ENCODE results near the gene BAAT.
"Not testable (repeated sequence)": the region's sequence is repeated elsewhere in the genome, so short reads cannot be mapped to it uniquely, and the experiment has no call there.

Gene BAAT

DNA sequence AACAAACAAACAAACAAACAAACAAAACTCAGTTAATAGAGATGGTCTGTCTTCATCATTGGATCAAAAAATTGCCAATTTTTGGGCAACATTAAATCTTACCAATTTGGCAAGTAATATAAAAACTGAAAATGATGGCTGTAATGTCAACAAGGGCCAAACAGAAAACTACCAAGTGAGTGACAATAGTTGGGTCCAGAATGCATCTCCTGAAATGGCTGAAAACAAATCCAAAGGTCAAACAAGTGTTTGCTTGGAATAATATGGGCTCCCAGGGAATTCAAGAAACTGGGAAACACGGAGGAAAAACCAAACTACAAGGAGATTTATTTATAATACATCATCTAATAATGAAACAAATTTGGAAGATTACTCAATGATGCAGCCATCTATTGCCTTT is 25.1 kb downstream of the BAAT start:
- no peak for DNase-seq

- no peak for DNase-seq
Measured at GRCh38 chr9:101356619-101357018, 28.2 kb downstream of the BAAT start.

DNA sequence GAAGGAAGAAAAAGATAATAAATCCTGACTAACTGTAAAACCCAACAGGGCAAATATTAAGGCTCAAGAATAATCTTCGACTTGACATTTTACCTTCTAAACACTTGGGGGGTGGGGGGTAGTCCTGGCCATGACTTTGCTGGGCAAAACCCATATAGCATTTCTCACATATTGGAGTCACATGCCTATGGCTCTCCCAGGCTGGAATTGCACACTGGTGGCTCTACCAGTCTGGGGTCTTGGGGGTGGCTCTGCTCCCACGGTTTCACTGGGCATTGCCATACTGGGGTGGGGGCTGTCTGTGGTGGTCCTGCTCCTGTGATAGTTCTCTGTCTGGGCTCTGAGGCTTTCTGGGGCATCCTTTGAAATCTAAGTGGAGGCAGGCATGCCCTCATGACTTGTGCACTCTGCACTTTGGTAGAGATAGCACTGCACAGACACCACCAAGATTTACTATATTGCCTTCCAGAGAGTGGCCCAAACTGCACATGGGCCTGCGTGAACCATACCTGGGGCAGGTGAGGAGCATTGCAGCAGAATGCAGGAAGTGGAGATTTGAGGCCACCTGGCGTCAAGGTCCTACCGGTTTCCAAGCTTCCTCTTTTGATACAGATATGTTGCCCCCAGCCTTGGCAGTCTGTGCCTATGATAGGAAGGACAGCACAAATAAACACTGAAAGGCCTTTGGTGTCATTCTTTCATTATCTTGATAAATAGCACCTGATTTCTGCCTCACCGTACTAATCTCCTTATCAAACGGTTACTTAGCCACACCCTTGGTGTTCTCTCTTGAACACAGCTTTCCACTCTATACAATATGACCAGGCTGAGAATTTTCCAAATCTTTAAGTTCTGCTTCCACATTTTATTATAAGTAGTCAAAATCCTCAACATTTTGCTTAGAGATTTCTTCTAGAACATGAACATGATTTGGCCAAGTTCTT is 29.8 kb downstream of the BAAT start:
- DNase-seq: no peak

DNA sequence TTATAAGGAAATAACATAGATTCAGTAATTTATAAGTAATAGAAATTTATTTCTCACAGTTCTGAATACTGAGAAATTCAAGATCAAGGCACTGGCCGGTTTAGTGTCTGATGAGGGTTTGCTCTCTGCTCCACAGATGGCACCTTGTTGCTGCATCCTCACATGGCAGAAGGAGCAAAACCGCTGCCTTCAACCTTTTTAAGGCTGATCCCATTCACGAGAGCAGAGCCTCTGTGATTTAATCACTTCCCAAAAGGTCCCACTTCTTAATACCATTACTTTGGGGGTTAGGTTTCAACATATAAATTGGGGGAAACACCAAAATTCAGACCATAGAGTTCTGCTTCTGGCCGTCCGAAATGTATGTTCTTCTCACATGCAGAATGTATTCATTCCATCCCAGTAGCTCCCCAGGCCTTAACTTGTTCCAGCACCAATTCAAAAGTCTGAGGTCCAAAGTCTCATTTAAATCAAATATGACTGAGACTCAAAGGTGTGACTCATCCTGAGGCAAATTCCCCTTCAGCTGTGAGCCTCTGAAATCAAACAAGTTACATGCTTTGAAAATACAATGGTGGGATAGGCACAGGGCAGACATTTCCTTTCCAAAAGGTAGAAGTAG is 30.6 kb downstream of the BAAT start:
- DNase-seq: no peak

DNA sequence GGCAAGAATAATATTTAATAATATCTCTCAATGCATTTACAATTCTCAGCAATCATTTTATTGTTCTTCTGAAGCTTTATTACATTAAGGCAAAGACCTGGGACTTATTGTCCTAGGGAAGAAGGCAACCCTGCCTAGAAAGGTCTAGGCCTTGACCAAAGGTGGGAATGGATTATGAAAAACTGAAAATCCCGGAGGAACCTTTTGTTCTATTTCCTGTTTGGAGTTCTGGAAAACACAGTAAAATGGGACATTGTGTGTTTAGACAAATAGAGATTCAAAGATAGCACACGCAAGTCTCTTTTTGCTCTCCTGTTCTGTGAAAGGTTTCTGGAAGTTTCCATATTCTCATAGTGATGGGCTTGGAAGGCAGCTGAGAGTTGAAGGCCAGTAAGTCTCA is 31.1 kb downstream of the BAAT start:
- DNase-seq: no peak

DNA sequence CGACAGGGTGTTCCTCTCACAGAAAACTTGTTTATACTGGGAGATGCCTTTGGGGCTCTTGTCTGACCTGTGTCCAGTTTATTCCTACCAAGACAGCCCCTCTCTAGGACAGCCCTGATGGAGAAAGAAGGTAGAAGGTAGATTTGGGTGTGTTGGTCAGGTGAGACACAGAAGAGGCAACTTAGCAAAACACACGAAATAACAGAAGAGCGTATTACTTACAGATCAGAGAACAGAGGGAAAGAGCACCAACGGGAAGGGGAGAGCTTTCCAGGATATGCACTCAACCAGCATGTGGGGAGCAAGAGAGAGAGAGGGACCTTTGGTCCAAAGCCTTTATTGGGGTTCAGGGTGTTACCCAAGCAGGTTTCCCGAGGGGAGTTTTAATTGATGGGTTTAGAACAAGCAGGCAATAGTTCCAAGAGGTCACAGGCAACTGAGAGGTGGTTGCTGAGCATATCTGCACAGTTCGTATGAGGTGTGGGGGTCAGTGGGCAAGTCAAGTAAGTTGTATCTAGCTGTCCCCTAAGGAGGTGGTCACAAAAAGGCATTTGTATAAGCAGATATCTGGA is 31.8 kb downstream of the BAAT start:
- DNase-seq: no peak

GRCh38 chr9:101350285-101350684 is 34.5 kb downstream of the BAAT start:
- no peak for DNase-seq

DNA sequence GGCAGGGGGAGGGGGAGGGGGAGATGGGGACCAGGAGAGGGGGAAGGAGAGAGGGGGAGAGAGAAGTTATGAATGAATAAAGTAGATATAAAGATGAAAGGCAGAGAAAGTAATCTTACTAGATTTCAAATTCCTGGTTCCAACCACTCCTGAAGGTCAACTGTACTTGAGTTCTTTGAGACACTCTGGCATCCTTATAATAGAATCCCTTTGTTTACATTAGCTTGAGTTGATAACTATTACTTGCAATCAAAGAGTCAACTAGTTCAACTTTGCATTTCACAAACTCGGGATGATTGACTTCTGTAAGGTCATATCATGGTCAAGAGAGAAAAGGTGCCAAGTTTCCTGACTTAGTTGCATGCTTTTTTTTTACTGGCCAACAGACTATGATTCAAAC is 42.2 kb downstream of the BAAT start:
- no peak for DNase-seq

DNA sequence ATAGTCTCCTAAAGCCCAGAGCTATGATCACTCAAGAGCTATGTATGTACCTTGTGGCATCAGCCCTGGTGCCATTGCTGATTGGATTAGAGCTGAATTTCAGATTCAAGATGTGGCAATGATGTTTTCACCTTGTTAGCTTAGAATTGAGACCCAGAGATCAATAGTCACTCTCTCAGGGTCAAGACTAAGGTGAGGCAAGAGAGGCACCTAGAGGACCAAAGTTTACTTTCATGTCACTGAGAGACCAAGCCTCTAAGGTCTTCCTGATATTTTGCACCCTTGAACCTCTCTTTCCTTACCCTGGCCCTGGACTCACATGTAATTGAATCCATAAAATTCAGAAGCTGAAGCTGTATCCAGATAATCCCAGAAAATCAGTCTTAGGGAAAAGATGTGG is 42.8 kb downstream of the BAAT start:
- no peak for DNase-seq

- no peak for DNase-seq
Measured at GRCh38 chr9:101337237-101337636, 47.6 kb downstream of the BAAT start.

DNA sequence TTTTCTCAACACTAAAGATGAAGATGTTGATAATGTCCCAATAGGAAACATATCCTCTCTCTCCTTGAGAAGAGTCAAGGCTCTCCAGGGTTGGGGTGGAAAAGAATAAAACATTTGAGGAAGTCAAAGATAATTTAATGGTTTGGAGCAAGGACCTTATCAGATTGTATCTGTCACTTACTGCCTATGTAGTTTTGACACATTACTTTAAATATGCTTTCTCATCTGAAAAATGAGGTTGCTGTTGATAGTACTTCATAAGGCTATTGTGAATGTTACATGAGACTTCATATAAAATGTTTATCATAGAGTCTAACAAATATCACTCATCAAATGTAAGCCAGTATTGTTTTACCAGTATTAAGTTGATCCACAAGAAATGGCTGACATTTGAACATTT is 48.7 kb downstream of the BAAT start:
- no peak for DNase-seq

DNA sequence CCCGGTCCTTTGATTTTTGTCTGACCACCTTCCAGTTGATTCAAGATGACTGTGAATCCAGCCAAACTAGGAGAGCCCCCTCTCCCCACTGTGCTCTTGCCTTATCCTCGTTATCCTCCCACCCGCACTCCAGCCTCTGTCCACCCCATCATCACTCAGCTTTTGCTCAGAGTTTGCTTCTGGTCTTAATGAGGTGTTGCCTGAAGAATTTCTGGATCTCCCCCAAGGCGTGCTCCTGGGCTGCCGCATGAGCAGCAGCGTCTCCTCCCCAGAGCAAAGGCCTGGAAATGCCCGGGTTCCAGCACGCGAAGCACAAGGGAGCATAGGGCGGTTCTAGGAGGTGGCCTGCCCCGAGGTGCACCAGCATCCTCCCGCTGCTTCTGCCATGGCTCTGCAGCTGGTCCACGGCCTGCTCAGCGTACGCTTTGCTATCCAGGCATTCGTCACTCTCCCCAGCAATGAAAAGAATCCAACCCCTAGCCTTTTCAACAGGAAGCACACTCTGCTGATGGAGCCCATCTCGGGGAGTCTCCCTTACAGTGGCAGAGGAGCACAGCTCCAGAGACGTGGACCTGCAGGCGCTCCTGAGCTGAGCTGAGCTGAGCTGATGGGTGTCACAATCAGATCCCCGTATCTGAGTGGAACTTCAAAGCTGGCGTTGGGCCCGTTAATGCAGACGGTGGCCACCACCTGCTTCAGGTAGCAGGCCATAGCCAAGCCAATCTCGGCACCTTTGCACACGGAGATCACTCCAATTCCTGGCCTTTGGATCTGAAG is 50.7 kb downstream of the BAAT start:
- no peak for DNase-seq

DNA sequence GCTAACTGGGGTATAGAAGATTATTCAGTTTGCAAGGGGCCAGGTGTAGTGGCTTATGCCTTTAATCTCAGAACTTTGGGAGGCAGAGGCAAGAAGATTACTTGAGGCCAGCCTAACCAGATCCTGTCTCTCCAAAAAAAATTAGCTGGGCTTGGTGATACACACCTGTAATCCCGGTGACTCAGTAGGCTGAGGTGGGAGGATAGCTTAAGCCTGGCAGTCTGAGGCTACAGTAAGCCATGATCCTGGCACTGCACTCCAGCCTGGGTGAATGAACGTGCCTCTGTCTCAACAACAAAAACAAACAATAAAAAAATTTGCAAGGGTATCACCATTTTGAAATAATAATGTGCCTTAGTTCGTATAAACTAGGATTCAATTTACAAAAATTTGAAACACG is 51.3 kb downstream of the BAAT start:
- no peak for DNase-seq

GRCh38 chr9:101332362-101332761 is 52.4 kb downstream of the BAAT start:
- DNase-seq: no peak

- DNase-seq: not testable (repeated sequence)
Measured at GRCh38 chr9:101327422-101327909, 57.3 kb downstream of the BAAT start.

GRCh38 chr9:101326501-101326900 is 58.3 kb downstream of the BAAT start:
- DNase-seq: no peak

GRCh38 chr9:101326035-101326434 is 58.8 kb downstream of the BAAT start:
- no peak for DNase-seq

- DNase-seq: no peak
Measured at GRCh38 chr9:101325053-101325452, 59.8 kb downstream of the BAAT start.

GRCh38 chr9:101324245-101324804 is 60.5 kb downstream of the BAAT start:
- DNase-seq: no peak

GRCh38 chr9:101323129-101323528 is 61.7 kb downstream of the BAAT start:
- DNase-seq: no peak

- DNase-seq: no peak
Measured at GRCh38 chr9:101317735-101318134, 67.1 kb downstream of the BAAT start.

- no peak for DNase-seq
Measured at GRCh38 chr9:101315112-101315450, 69.7 kb downstream of the BAAT start.

DNA sequence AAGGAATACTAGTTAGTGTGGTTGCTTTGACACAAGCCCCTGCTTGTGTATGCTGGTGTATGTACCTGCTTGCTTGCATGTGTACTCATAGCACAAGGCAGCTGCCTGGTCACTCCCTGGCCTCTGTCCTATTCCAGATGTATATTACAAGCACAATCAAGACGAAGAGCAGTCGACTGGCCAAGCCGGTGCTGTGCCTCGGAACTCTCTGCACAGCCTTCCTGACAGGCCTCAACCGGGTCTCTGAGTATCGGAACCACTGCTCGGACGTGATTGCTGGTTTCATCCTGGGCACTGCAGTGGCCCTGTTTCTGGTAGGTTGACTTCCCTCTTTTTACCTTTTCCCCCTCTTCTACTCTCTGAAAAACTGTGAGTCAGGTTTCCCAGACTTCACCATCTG is 72.1 kb downstream of the BAAT start:
- no peak for DNase-seq
